Trophoblast cell (in vitro differentiated cells and primary cell): ENCODE data around the gene CHST6.
A peak's percentile ranks its signal among the peaks of the same experiment; 100 is the strongest.

Source experiments
- DNase-seq, 2 donors: peaks; one replicate each; pipeline ENCODE4 v3.0.0-alpha.2; 2016
- H2AFZ ChIP-seq: 2 replicates; pipeline ENCODE4 v1.6.1; 2013; ENCODE audit warnings: low read length, moderate library complexity, mild to moderate bottlenecking; ENCODE audit not compliant: insufficient read depth, poor library complexity
- H2AK5ac ChIP-seq: 2 replicates; pipeline ENCODE4 v1.6.1; 2013; ENCODE audit warnings: mild to moderate bottlenecking, low read length
- H2BK120ac ChIP-seq: 2 replicates; pipeline ENCODE4 v1.6.1; 2013; ENCODE audit warnings: low read length, mild to moderate bottlenecking, moderate library complexity; ENCODE audit not compliant: insufficient read depth, poor library complexity
- H2BK12ac ChIP-seq: 2 replicates; pipeline ENCODE4 v1.6.1; 2013; ENCODE audit warnings: mild to moderate bottlenecking, low read length, moderate library complexity
- H2BK5ac ChIP-seq: 2 replicates; pipeline ENCODE4 v1.6.1; 2013; ENCODE audit warnings: low read length, low read depth, moderate library complexity, mild to moderate bottlenecking; ENCODE audit not compliant: poor library complexity
- H3K14ac ChIP-seq: 2 replicates; pipeline ENCODE4 v1.6.1; 2013; ENCODE audit warnings: mild to moderate bottlenecking, low read length
- H3K18ac ChIP-seq: 2 replicates; pipeline ENCODE4 v1.6.1; 2013; ENCODE audit warnings: mild to moderate bottlenecking, low read length
- H3K23ac ChIP-seq: 2 replicates; pipeline ENCODE4 v1.6.1; 2013; ENCODE audit warnings: low read length
- H3K27ac ChIP-seq: 2 replicates; pipeline ENCODE4 v1.5.1; 2013; ENCODE audit warnings: low read depth, mild to moderate bottlenecking, inconsistent platforms, low read length, moderate library complexity
- H3K27me3 ChIP-seq: 2 replicates; pipeline ENCODE4 v1.6.1; 2013; ENCODE audit warnings: inconsistent platforms, mild to moderate bottlenecking, low read length, moderate library complexity; ENCODE audit not compliant: insufficient read depth
- H3K36me3 ChIP-seq, 2 experiments: 1 replicate in 1 of 2; 2 replicates in 1 of 2; pipeline ENCODE4 v1.6.1; 2013; ENCODE audit warnings: low read length in 2 of 2, mild to moderate bottlenecking in 2 of 2, moderate library complexity in 1 of 2; ENCODE audit not compliant: insufficient read depth in 2 of 2, control insufficient read depth in 1 of 2
- H3K4ac ChIP-seq: 2 replicates; pipeline ENCODE4 v1.6.1; 2013; ENCODE audit warnings: low read depth, mild to moderate bottlenecking, low read length, moderate library complexity
- H3K4me1 ChIP-seq, 2 experiments: 1 replicate in 1 of 2; 2 replicates in 1 of 2; pipeline ENCODE4 v1.6.1; 2013; ENCODE audit warnings: low read length in 2 of 2, mild to moderate bottlenecking in 2 of 2, moderate library complexity in 1 of 2; ENCODE audit not compliant: insufficient read depth in 2 of 2, control insufficient read depth in 1 of 2
- H3K4me2 ChIP-seq: 2 replicates; pipeline ENCODE4 v1.6.1; 2013; ENCODE audit warnings: inconsistent platforms, mild to moderate bottlenecking, low read length, moderate library complexity
- H3K4me3 ChIP-seq: 2 replicates; pipeline ENCODE4 v1.5.1; 2013; ENCODE audit warnings: mild to moderate bottlenecking, low read depth, low read length, inconsistent platforms
- H3K79me1 ChIP-seq: one replicate; pipeline ENCODE4 v1.6.1; 2013; ENCODE audit warnings: low read length
- H3K79me2 ChIP-seq: 2 replicates; pipeline ENCODE4 v1.6.1; 2013; ENCODE audit warnings: low read length, mild to moderate bottlenecking; ENCODE audit not compliant: control insufficient read depth, insufficient read depth, poor library complexity
- H3K9ac ChIP-seq: 2 replicates; pipeline ENCODE4 v1.6.1; 2013; ENCODE audit warnings: mild to moderate bottlenecking, low read length
- H3K9me3 ChIP-seq: 2 replicates; pipeline ENCODE4 v1.6.1; 2013; ENCODE audit warnings: low read depth, mild to moderate bottlenecking, control low read depth, inconsistent platforms, low read length; ENCODE audit not compliant: insufficient read depth
- H4K12ac ChIP-seq: 2 replicates; pipeline ENCODE4 v1.6.1; 2013; ENCODE audit warnings: low read depth, mild to moderate bottlenecking, low read length, moderate library complexity
- H4K8ac ChIP-seq: 2 replicates; pipeline ENCODE4 v1.6.1; 2013; ENCODE audit warnings: low read depth, mild to moderate bottlenecking, low read length, moderate library complexity
- H4K91ac ChIP-seq: one replicate; pipeline ENCODE4 v1.6.1; 2013; ENCODE audit warnings: low read depth, mild to moderate bottlenecking, low read length, moderate library complexity
- WGBS: extraction: QIAGEN DNeasy Blood & Tissue Kit; methylation state at CpG from one replicate; pipeline ENCODE4 v1.1.7; 2013; ENCODE audit warnings: missing lambda C conversion rate; ENCODE audit not compliant: insufficient read length, insufficient coverage; ENCODE audit errors: extremely low coverage; 5-methylcytosine and 5-hydroxymethylcytosine counted together

The CHST6 gene

GRCh38 chr16:75446416-75446815 is 48.8 kb downstream of the CHST6 start:
- H3K23ac ChIP-seq: no peak overlapping the region
- H2BK120ac ChIP-seq: no peak overlapping the region
- no peak overlapping the region for H3K18ac ChIP-seq
- no peak overlapping the region for H3K27ac ChIP-seq
- no peak overlapping the region for H2BK12ac ChIP-seq
- peaks cover 6 to 11% of the 10 kb centered on the region in 2 experiments for H3K36me3 ChIP-seq
- no peak overlapping the region for H3K4me3 ChIP-seq
- no peak overlapping the region for H4K91ac ChIP-seq
- no peak overlapping the region for H3K4ac ChIP-seq
- H3K9ac ChIP-seq: no peak overlapping the region
- H2BK5ac ChIP-seq: no peak overlapping the region
- no peak overlapping the region for H2AK5ac ChIP-seq
- no peaks in the 10 kb centered on the region for H3K27me3 ChIP-seq
- no peak overlapping the region for H4K8ac ChIP-seq
- no peak overlapping the region for H3K4me2 ChIP-seq
- no peak for DNase-seq
- H3K79me1 ChIP-seq: no peaks in the 10 kb centered on the region
- H3K79me2 ChIP-seq: no peaks in the 10 kb centered on the region
- H3K4me1 ChIP-seq: no peaks in the 10 kb centered on the region
- H2AFZ ChIP-seq: no peak overlapping the region
- no peak overlapping the region for H3K14ac ChIP-seq
- no peak overlapping the region for H4K12ac ChIP-seq
- H3K9me3 ChIP-seq: no peaks in the 10 kb centered on the region

GRCh38 chr16:75445298-75445697 is 49.9 kb downstream of the CHST6 start:
- Histone ChIP-seq H3K79me1 (no peaks in the 10 kb centered on the region), H2BK120ac (no peak overlapping the region), H3K14ac (no peak overlapping the region), H3K9ac (no peak overlapping the region), H4K12ac (no peak overlapping the region), H3K27ac (no peak overlapping the region), H3K4ac (no peak overlapping the region), H4K8ac (no peak overlapping the region), H3K36me3 (peaks cover 3 to 4% of the 10 kb centered on the region in 2 experiments), H3K4me2 (no peak overlapping the region), H3K23ac (no peak overlapping the region), H2BK5ac (no peak overlapping the region), H2AFZ (no peak overlapping the region), H3K18ac (no peak overlapping the region), H3K9me3 (no peaks in the 10 kb centered on the region), H2BK12ac (no peak overlapping the region), H2AK5ac (no peak overlapping the region), H3K4me3 (no peak overlapping the region), H3K4me1 (no peaks in the 10 kb centered on the region), H3K79me2 (no peaks in the 10 kb centered on the region), H3K27me3 (no peaks in the 10 kb centered on the region), H4K91ac (no peak overlapping the region)
- WGBS: no CpG with 5 or more reads among the region's 5 CpGs
- DNase-seq: no peak

GRCh38 chr16:75443298-75443697 is 51.9 kb downstream of the CHST6 start:
- peaks cover 0 to 1% of the 10 kb centered on the region in 2 experiments for H3K36me3 ChIP-seq
- H3K4me3 ChIP-seq: no peak overlapping the region
- no peak overlapping the region for H3K27ac ChIP-seq
- no peak overlapping the region for H2BK5ac ChIP-seq
- H4K91ac ChIP-seq: no peak overlapping the region
- no peaks in the 10 kb centered on the region for H3K9me3 ChIP-seq
- WGBS: no CpG with 5 or more reads among the region's 3 CpGs
- H3K14ac ChIP-seq: no peak overlapping the region
- H2AFZ ChIP-seq: no peak overlapping the region
- no peaks in the 10 kb centered on the region for H3K79me1 ChIP-seq
- H3K4me1 ChIP-seq: no peaks in the 10 kb centered on the region
- no peaks in the 10 kb centered on the region for H3K79me2 ChIP-seq
- H2BK120ac ChIP-seq: no peak overlapping the region
- no peak overlapping the region for H2AK5ac ChIP-seq
- H2BK12ac ChIP-seq: no peak overlapping the region
- no peak overlapping the region for H4K12ac ChIP-seq
- no peak overlapping the region for H4K8ac ChIP-seq
- no peak overlapping the region for H3K4me2 ChIP-seq
- no peaks in the 10 kb centered on the region for H3K27me3 ChIP-seq
- H3K9ac ChIP-seq: no peak overlapping the region
- H3K4ac ChIP-seq: no peak overlapping the region
- no peak overlapping the region for H3K18ac ChIP-seq
- no peak for DNase-seq
- no peak overlapping the region for H3K23ac ChIP-seq

GRCh38 chr16:75433732-75434413 is 61.4 kb downstream of the CHST6 start:
- WGBS: no CpG with 5 or more reads among the region's 32 CpGs
- H3K27me3 ChIP-seq: no peaks in the 10 kb centered on the region

More at GRCh38 chr16:75433732-75434413, 61.4 kb downstream of the CHST6 start:
- Histone ChIP-seq H2BK120ac (peak overlapping the region; percentile 67), H3K36me3 (peaks cover 0 to 2% of the 10 kb centered on the region in 2 experiments), H2AFZ (peak overlapping the region; percentile 99), H3K4me3 (peak overlapping the region; percentile 68), H3K9ac (peak overlapping the region; percentile 52), H2AK5ac (no peak overlapping the region), H4K91ac (peak overlapping the region; percentile 72), H3K27ac (peak overlapping the region; percentile 55), H3K14ac (peak overlapping the region; percentile 48), H2BK12ac (no peak overlapping the region), H4K8ac (peak overlapping the region; percentile 88), H2BK5ac (peak overlapping the region; percentile 32), H3K4me1 (no peaks in the 10 kb centered on the region), H3K79me1 (peaks cover 12% of the 10 kb centered on the region), H4K12ac (peak overlapping the region; percentile 78), H3K4ac (peak overlapping the region; percentile 37), H3K9me3 (no peaks in the 10 kb centered on the region), H3K4me2 (peak overlapping the region; percentile 79), H3K23ac (no peak overlapping the region), H3K18ac (no peak overlapping the region), H3K79me2 (peaks cover 10% of the 10 kb centered on the region)
- DNase-seq: peak; percentile 87 to 93
